K562 (cell line): ENCODE results near the gene GJB4. TPM values are rescaled to one million over a fixed set of nuclear protein-coding genes. Genes with fewer than 3 reads are reported as not detected.

Experiments used
- ATAC-seq: fragments of 200-7000 bp; cut with Tn5 transposase; 3 replicates; pipeline ENCODE4 v1.9.1; 2020; ENCODE audit warnings: moderate library complexity
- BruUV-seq: library from RNA; stranded (reverse); fragments of 400-500 nt; replicated peaks from 2 replicates; lab custom pipeline; 2021; lab: Mats Ljungman, UMichigan
- CTCF ChIA-PET: fragments of 300-600 bp; formaldehyde crosslinking; extraction: SDS; loops from one replicate; lab custom pipeline; 2021; ENCODE audit warnings: low intra/inter-chr PET ratio; lab: Yijun Ruan, JAX
- POLR2A ChIA-PET: fragments of 300-600, 350-650 bp; sonication (Branson Sonifier 250); formaldehyde crosslinking; extraction: SDS; loops from one replicate; lab custom pipeline; 2021; ENCODE audit warnings: antibody characterized with exemption, inconsistent platforms; lab: Yijun Ruan, JAX
- DNase-seq, 4 experiments: peaks; one replicate each; pipeline versions ENCODE4 v3.0.0 to v3.0.0-alpha.2; 2011 to 2018; ENCODE audit warnings: low spot score in 3 of 4, mixed read lengths in 3 of 4; ENCODE audit errors: extremely low read depth in 1 of 4
- FAIRE-seq: peaks from 2 replicates; lab custom pipeline; 2011; peaks lifted over from hg19 to GRCh38; lab: Jason Lieb, UNC
- H2AFZ ChIP-seq: 2 replicates; pipeline ENCODE4 v1.6.0; 2011; ENCODE audit warnings: low read depth, low read length, control low read depth, inconsistent platforms
- H3K27ac ChIP-seq: fragments of 200-600 bp; 3 replicates; pipeline ENCODE4 v1.8.0; 2011; ENCODE audit warnings: low read depth, mild to moderate bottlenecking, control low read depth, inconsistent platforms, low read length, moderate library complexity, mixed read lengths; ENCODE audit errors: extremely low read depth
- H3K27me3 ChIP-seq, 2 experiments: fragments of 300-600 bp in 1 of 2; 2 replicates in 1 of 2; 3 replicates in 1 of 2; pipeline versions ENCODE4 v1.6.0 to v1.8.0; 2011; ENCODE audit warnings: inconsistent platforms in 2 of 2, low read length in 2 of 2, mild to moderate bottlenecking in 1 of 2, mixed read lengths in 1 of 2, moderate library complexity in 1 of 2; ENCODE audit not compliant: control insufficient read depth in 2 of 2, insufficient read depth in 2 of 2
- H3K36me3 ChIP-seq: fragments of 300-600 bp; 3 replicates; pipeline ENCODE4 v1.8.0; 2011; ENCODE audit warnings: mild to moderate bottlenecking, low read length, inconsistent platforms; ENCODE audit not compliant: control insufficient read depth, insufficient read depth
- H3K4me1 ChIP-seq, 2 experiments: fragments of 200-600 bp in 1 of 2; replicated peaks in 1 of 2; 2 replicates in 1 of 2; 3 replicates in 1 of 2; pipeline versions ENCODE4 v1.5.1 to v1.8.0; 2011; ENCODE audit warnings: inconsistent platforms in 2 of 2, low read length in 2 of 2, mild to moderate bottlenecking in 1 of 2, mixed read lengths in 1 of 2, moderate library complexity in 1 of 2; ENCODE audit not compliant: control insufficient read depth in 2 of 2, insufficient read depth in 2 of 2
- H3K4me2 ChIP-seq: 2 replicates; pipeline ENCODE4 v1.6.1; 2011; ENCODE audit warnings: low read length, control low read depth, inconsistent platforms, mixed read lengths; ENCODE audit not compliant: insufficient read depth
- H3K4me3 ChIP-seq: fragments of 200-600 bp; sonication (generic), shearing (Covaris generic); 2 replicates; pipeline ENCODE4 v1.5.1; 2016; ENCODE audit warnings: control low read depth, inconsistent platforms
- H3K79me2 ChIP-seq: fragments of 200-600 bp; 3 replicates; pipeline ENCODE4 v1.8.0; 2011; ENCODE audit warnings: low read length, inconsistent platforms; ENCODE audit not compliant: control insufficient read depth, insufficient read depth
- H3K9ac ChIP-seq, 2 experiments: 2 replicates each; pipeline versions ENCODE4 v1.6.0 to v1.6.1; 2011; ENCODE audit warnings: low read depth in 2 of 2, low read length in 2 of 2, control low read depth in 1 of 2, inconsistent platforms in 1 of 2, mild to moderate bottlenecking in 1 of 2, mixed read lengths in 1 of 2; ENCODE audit not compliant: insufficient read depth in 1 of 2
- H3K9me1 ChIP-seq: one replicate; pipeline ENCODE4 v1.6.0; 2011; ENCODE audit warnings: inconsistent platforms, mild to moderate bottlenecking, low read length, moderate library complexity; ENCODE audit not compliant: control insufficient read depth, insufficient read depth
- H3K9me3 ChIP-seq: replicated peaks from 2 replicates; pipeline ENCODE4 v1.5.1; 2011; ENCODE audit warnings: low read depth, low read length, inconsistent platforms; ENCODE audit not compliant: control insufficient read depth, insufficient read depth
- H4K20me1 ChIP-seq: replicated peaks from 2 replicates; pipeline ENCODE4 v1.6.1; 2011; ENCODE audit warnings: low read length, inconsistent platforms, mixed read lengths; ENCODE audit not compliant: control insufficient read depth, insufficient read depth
- ARID4B ChIP-seq: sonication (generic); formaldehyde crosslinking; IDR thresholded peaks from 2 replicates; pipeline ENCODE4 v1.8.0; 2022; ENCODE audit warnings: mild to moderate bottlenecking, missing genetic modification reagents
- VEZF1 ChIP-seq: fragments of 200-800 bp; sonication (Bioruptor generic); IDR thresholded peaks from 2 replicates; pipeline ENCODE4 v1.6.1; 2017; ENCODE audit warnings: missing genetic modification characterization, missing compliant biosample characterization
- ZNF583 ChIP-seq: fragments of 250-450 bp; sonication (Bioruptor Pico); IDR thresholded peaks from 2 replicates; pipeline ENCODE4 v1.4.0; 2020
- WGBS: fragments of 100-300 bp; shearing (Covaris generic); methylation state at CpG from one replicate; pipeline ENCODE4 v1.1.6; 2016; ENCODE audit warnings: low coverage, mixed read lengths; ENCODE audit not compliant: insufficient coverage; ENCODE audit errors: missing lambda C conversion rate; 5-methylcytosine and 5-hydroxymethylcytosine counted together
- in situ Hi-C: fragments of 300-500 bp; cut with MboI; formaldehyde crosslinking; loops from 4 replicates; pipeline ENCODE4 v1.15.0; 2018; ENCODE audit warnings: inconsistent platforms, mixed read lengths
- intact Hi-C: fragments of 100-400 bp; cut with micrococcal nuclease; formaldehyde crosslinking; loops from 2 replicates; pipeline ENCODE4 v1.14.2; 2022
- polyA plus RNA-seq, 8 experiments: library from polyadenylated mRNA; depleted of rRNA in 4 of 8; stranded (reverse) in 5 of 8; unstranded in 3 of 8; fragments of >200 nt; fragmentation: Nextera tagmentation in 2 of 8; fragmentation: Illumina TruSeq in 1 of 8; extraction: Ambion mirVana in 2 of 8; extraction: Trizol in 1 of 8; gene quantifications; 2 replicates each; pipeline versions ENCODE4 v1.2.1 to v1.2.3, GENCODE V29; 2011 to 2014; ENCODE audit warnings: inconsistent platforms in 1 of 8, missing spikeins in 1 of 8
- total RNA-seq, 7 experiments: library from RNA; depleted of rRNA in 6 of 7; stranded (reverse); fragments of >200 nt in 6 of 7; fragmentation: Illumina TruSeq in 2 of 7; extraction: Trizol in 2 of 7; gene quantifications; 2 replicates each; pipeline versions ENCODE4 v1.2.1 to v1.2.3, GENCODE V29; 2011 to 2021; ENCODE audit warnings: low replicate concordance in 1 of 7

Gene GJB4
- total and polyA plus RNA-seq, 9 of the 15 experiments (the other 6 are each of a cell fraction or from before 2014, with no cell fraction given), result 0.03 TPM; not detected in 8

- Histone ChIP-seq H3K79me2 (no peaks in the 10 kb centered on the region), H3K9me3 (no peaks in the 10 kb centered on the region), H3K9me1 (no peaks in the 10 kb centered on the region), H3K36me3 (no peaks in the 10 kb centered on the region), H4K20me1 (no peaks in the 10 kb centered on the region; the same call in 1 of the 2 replicates), H3K27me3 (peaks cover 37 to 72% of the 10 kb centered on the region in 2 experiments), H3K4me1 (peaks cover 0 to 3% of the 10 kb centered on the region in 2 experiments; a peak in 1 of 5 replicates), H3K9ac (no peak within 1 kb of the TSS), H3K27ac (no peak within 1 kb of the TSS), H2AFZ (no peak within 1 kb of the TSS), H3K4me3 (no peak within 1 kb of the TSS), H3K4me2 (no peak within 1 kb of the TSS)
- intact Hi-C loops, result no loop called here
- POLR2A ChIA-PET, result interaction anchor here (0.6 to 0.7 kb wide), 2 partner anchors 9 to 52 kb away, joined by 3 read pairs; no protein-coding TSS in a partner anchor
- TF ChIP-seq ZNF583 (CRISPR knock-in tag) (no peak), VEZF1 (peak; percentile 28; the same call in 1 of the 2 replicates), ARID4B (CRISPR knock-in tag) (no peak)
- CTCF ChIA-PET, result no interaction called here
- no peak for ATAC-seq
- no peak for FAIRE-seq
- DNase-seq, result peak in 2 of 4 experiments; percentile 55 to 57
- in situ Hi-C loops, result no loop called here
- WGBS, result 28% methylated on average over 35 of the region's 45 CpGs
- no TSS peak for BruUV-seq
Measured at GRCh38 chr1:34792868-34793727, 33.6 kb downstream of the GJB4 start, which contains the start of gene GJA4. TSS of gene GJA4 (plus strand) at chr1:34792999. CDS start at chr1:34794214, 1,215 bp downstream.
